ENCODE results near the gene KRTAP24-1. TPM values are rescaled to one million over a fixed set of nuclear protein-coding genes. Genes with fewer than 3 reads are reported as not detected.

KRTAP24-1 gene
- not detected in 2 replicates for polyA plus RNA-seq (2012; rRNA removed)
- polyA plus RNA-seq (2012; cell fraction: cytosol; rRNA removed) = not detected in 2 replicates
- polyA plus RNA-seq (2012; cell fraction: nucleus; rRNA removed) = not detected in 2 replicates

DNA sequence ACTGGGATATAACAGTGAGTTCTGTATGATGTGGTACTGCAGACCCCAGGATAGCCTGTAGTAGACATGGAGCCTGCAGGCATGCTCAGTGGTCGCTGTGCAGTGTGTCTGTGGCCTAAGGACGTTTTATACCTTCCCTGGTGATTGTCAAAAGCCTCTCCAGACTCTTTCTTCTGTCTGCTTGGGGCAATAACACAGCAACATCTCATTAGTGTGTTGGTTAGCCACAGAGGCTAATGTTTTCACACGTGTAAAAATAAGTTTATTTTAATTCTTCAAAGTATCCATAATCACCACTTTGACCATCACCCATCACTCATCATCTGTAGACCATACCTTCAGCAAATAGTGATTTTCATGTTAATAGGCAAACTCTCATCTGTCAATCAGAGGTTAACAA lies at the start of gene KRTAP24-1:
KRTAP24-1 (minus strand) TSS at position 101 of the 400 bp plus-strand sequence; CDS start at position 83, 18 bp downstream.
- no peaks in the 10 kb centered on the region for H3K79me2 ChIP-seq (ENCODE audit: insufficient read depth)
- H3K4me3 ChIP-seq (ENCODE audit: low read depth in 2 of 2, low read length in 1 of 2) = no peak within 1 kb of the TSS
- H3K9me2 ChIP-seq = no peaks in the 10 kb centered on the region
- ChIA-PET CTCF (no interaction called here), POLR2A (no interaction called here)
- TF ChIP-seq, protein P1, sequence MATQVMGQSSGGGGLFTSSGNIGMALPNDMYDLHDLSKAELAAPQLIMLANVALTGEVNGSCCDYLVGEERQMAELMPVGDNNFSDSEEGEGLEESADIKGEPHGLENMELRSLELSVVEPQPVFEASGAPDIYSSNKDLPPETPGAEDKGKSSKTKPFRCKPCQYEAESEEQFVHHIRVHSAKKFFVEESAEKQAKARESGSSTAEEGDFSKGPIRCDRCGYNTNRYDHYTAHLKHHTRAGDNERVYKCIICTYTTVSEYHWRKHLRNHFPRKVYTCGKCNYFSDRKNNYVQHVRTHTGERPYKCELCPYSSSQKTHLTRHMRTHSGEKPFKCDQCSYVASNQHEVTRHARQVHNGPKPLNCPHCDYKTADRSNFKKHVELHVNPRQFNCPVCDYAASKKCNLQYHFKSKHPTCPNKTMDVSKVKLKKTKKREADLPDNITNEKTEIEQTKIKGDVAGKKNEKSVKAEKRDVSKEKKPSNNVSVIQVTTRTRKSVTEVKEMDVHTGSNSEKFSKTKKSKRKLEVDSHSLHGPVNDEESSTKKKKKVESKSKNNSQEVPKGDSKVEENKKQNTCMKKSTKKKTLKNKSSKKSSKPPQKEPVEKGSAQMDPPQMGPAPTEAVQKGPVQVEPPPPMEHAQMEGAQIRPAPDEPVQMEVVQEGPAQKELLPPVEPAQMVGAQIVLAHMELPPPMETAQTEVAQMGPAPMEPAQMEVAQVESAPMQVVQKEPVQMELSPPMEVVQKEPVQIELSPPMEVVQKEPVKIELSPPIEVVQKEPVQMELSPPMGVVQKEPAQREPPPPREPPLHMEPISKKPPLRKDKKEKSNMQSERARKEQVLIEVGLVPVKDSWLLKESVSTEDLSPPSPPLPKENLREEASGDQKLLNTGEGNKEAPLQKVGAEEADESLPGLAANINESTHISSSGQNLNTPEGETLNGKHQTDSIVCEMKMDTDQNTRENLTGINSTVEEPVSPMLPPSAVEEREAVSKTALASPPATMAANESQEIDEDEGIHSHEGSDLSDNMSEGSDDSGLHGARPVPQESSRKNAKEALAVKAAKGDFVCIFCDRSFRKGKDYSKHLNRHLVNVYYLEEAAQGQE (IDR thresholded peaks at IDR 0.05; ENCODE audit: low read depth, low read length) = no peak
- TF ChIP-seq POLR2AphosphoS5 (IDR thresholded peaks at IDR 0.05; ENCODE audit: low read depth, low read length) = no peak
- H3K36me3 ChIP-seq (replicated peaks in 1 of 2; ENCODE audit: control insufficient read depth in 1 of 2, insufficient read depth in 2 of 2, low read length in 1 of 2) = no peaks in the 10 kb centered on the region
- no peaks in the 10 kb centered on the region for H3K9me3 ChIP-seq
- DNase-seq = no peak
- no peaks in the 10 kb centered on the region for H3K4me1 ChIP-seq (ENCODE audit: control insufficient read depth in 1 of 2, insufficient read depth in 2 of 2, low read depth in 1 of 2, low read length in 1 of 2)
- H3K27me3 ChIP-seq (ENCODE audit: insufficient read depth) = 0 out of 2 replicates have a peak, but pooled peaks cover 5% of the 10 kb centered on the region
- no peaks in the 10 kb centered on the region for H4K20me1 ChIP-seq (ENCODE audit: insufficient read depth)
- H3K9ac ChIP-seq = no peak within 1 kb of the TSS
- H2AFZ ChIP-seq (ENCODE audit: low read depth) = no peak within 1 kb of the TSS
- H3K4me2 ChIP-seq = no peak within 1 kb of the TSS
- 2% methylated on average over 2 of the region's 3 CpGs for WGBS (ENCODE audit: low lambda C conversion rate)
- no peak within 1 kb of the TSS for H3K27ac ChIP-seq (ENCODE audit: low read depth in 2 of 2, low read length in 1 of 2)
- no peaks in the 10 kb centered on the region for H3F3A ChIP-seq (replicated peaks; ENCODE audit: insufficient read depth)

GRCh38 chr21:30329203-30329875 lies 46.6 kb upstream of the KRTAP24-1 start:
- Histone ChIP-seq H4K20me1 (ENCODE audit: insufficient read depth) (no peaks in the 10 kb centered on the region), H3K27ac (ENCODE audit: low read depth in 2 of 2, low read length in 1 of 2) (no peak overlapping the region), H3K4me3 (ENCODE audit: low read depth in 2 of 2, low read length in 1 of 2) (no peak overlapping the region), H3K9ac (no peak overlapping the region), H3K79me2 (ENCODE audit: insufficient read depth) (no peaks in the 10 kb centered on the region), H3K4me2 (no peak overlapping the region), H3K36me3 (replicated peaks in 1 of 2; ENCODE audit: control insufficient read depth in 1 of 2, insufficient read depth in 2 of 2, low read length in 1 of 2) (no peaks in the 10 kb centered on the region), H2AFZ (ENCODE audit: low read depth) (no peak overlapping the region), H3K27me3 (ENCODE audit: insufficient read depth) (no peaks in the 10 kb centered on the region), H3K4me1 (ENCODE audit: control insufficient read depth in 1 of 2, insufficient read depth in 2 of 2, low read depth in 1 of 2, low read length in 1 of 2) (no peaks in the 10 kb centered on the region), H3K9me3 (no peaks in the 10 kb centered on the region), H3K9me2 (no peaks in the 10 kb centered on the region), H3F3A (replicated peaks; ENCODE audit: insufficient read depth) (no peaks in the 10 kb centered on the region)
- no peak for DNase-seq
- POLR2A ChIA-PET = no interaction called here
- CTCF ChIA-PET = interaction anchor here (1.1 kb wide), 1 partner anchor 12 kb away, joined by 7 read pairs; no protein-coding TSS in a partner anchor
- 0% methylated on average over 4 of the region's 4 CpGs for WGBS (ENCODE audit: low lambda C conversion rate)
- TF ChIP-seq, protein P2, sequence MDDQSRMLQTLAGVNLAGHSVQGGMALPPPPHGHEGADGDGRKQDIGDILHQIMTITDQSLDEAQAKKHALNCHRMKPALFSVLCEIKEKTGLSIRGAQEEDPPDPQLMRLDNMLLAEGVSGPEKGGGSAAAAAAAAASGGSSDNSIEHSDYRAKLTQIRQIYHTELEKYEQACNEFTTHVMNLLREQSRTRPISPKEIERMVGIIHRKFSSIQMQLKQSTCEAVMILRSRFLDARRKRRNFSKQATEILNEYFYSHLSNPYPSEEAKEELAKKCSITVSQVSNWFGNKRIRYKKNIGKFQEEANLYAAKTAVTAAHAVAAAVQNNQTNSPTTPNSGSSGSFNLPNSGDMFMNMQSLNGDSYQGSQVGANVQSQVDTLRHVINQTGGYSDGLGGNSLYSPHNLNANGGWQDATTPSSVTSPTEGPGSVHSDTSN (IDR thresholded peaks at IDR 0.05) = no peak
- TF ChIP-seq SMC3 (IDR thresholded peaks at IDR 0.05; ENCODE audit: low read depth, low read length) = no peak
- TF ChIP-seq YY1 (IDR thresholded peaks at IDR 0.05; ENCODE audit: low read depth) = no peak
- no peak for TF ChIP-seq IRF3 (IDR thresholded peaks at IDR 0.05; ENCODE audit: low read depth, low read length)
- no peak for TF ChIP-seq SIN3A (IDR thresholded peaks at IDR 0.05; ENCODE audit: borderline replicate concordance, low read depth, low read length)
- no peak for TF ChIP-seq JUND (IDR thresholded peaks at IDR 0.05)
- TF ChIP-seq TEAD4 (IDR thresholded peaks at IDR 0.05; ENCODE audit: borderline replicate concordance, insufficient read depth) = no peak
- no peak for TF ChIP-seq MEF2A (IDR thresholded peaks at IDR 0.05; ENCODE audit: borderline replicate concordance, low read depth)
- no peak for TF ChIP-seq GABPA (IDR thresholded peaks at IDR 0.05; ENCODE audit: low read depth)
- TF ChIP-seq CTCF (IDR thresholded peaks at IDR 0.05) = no peak
- TF ChIP-seq, protein P3, sequence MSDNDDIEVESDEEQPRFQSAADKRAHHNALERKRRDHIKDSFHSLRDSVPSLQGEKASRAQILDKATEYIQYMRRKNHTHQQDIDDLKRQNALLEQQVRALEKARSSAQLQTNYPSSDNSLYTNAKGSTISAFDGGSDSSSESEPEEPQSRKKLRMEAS (IDR thresholded peaks at IDR 0.05; ENCODE audit: low read depth) = no peak
- no peak for TF ChIP-seq ZBTB33 (IDR thresholded peaks at IDR 0.05; ENCODE audit: borderline replicate concordance, low read depth)
- no peak for TF ChIP-seq NRF1 (IDR thresholded peaks at IDR 0.05; ENCODE audit: low read depth, low read length)
